SKM-1 treated with dmso at 0.1 percent for 144 hours (cell line): ENCODE measurements around the gene PTRHD1.

Source experiments
- DNase-seq: peaks from one replicate; lab custom pipeline; 2025; ENCODE audit not compliant: unreplicated experiment; lab: John Stamatoyannopoulos, UW

The PTRHD1 gene

GRCh38 chr2:24830786-24831185 is 37.6 kb upstream of the PTRHD1 start:
- DNase-seq, result no peak

GRCh38 chr2:24830351-24830750 is 37.2 kb upstream of the PTRHD1 start:
- no peak for DNase-seq

- DNase-seq, result no peak
Observed at GRCh38 chr2:24828238-24828996, 35.2 kb upstream of the PTRHD1 start.

- peak; percentile 46 for DNase-seq
Observed at GRCh38 chr2:24827321-24828237, 34.4 kb upstream of the PTRHD1 start.

GRCh38 chr2:24826773-24827145 is 33.6 kb upstream of the PTRHD1 start:
- no peak for DNase-seq

- DNase-seq, result no peak
Observed at GRCh38 chr2:24825883-24826772, 32.9 kb upstream of the PTRHD1 start.

GRCh38 chr2:24824966-24825882 is 32.0 kb upstream of the PTRHD1 start:
- DNase-seq, result peak; percentile 3

GRCh38 chr2:24824071-24824588 is 30.9 kb upstream of the PTRHD1 start:
- DNase-seq, result no peak

- no peak for DNase-seq
Observed at GRCh38 chr2:24822049-24822706, 29.0 kb upstream of the PTRHD1 start.

GRCh38 chr2:24821433-24821891 is 28.3 kb upstream of the PTRHD1 start:
- no peak for DNase-seq

- no peak for DNase-seq
Observed at GRCh38 chr2:24820598-24821432, 27.6 kb upstream of the PTRHD1 start.

GRCh38 chr2:24820175-24820513 is 27.0 kb upstream of the PTRHD1 start:
- DNase-seq, result no peak

GRCh38 chr2:24819442-24820174 is 26.4 kb upstream of the PTRHD1 start:
- DNase-seq, result no peak

GRCh38 chr2:24818721-24819167 is 25.6 kb upstream of the PTRHD1 start:
- DNase-seq, result no peak

GRCh38 chr2:24816884-24817283 is 23.7 kb upstream of the PTRHD1 start:
- no peak for DNase-seq

- no peak for DNase-seq
Observed at GRCh38 chr2:24816404-24816803, 23.2 kb upstream of the PTRHD1 start.

GRCh38 chr2:24815171-24815570 is 22.0 kb upstream of the PTRHD1 start:
- DNase-seq, result no peak

- DNase-seq, result no peak
Observed at GRCh38 chr2:24814516-24814915, 21.3 kb upstream of the PTRHD1 start.
